ENCODE results near the gene CYRIA.

The CYRIA gene

DNA sequence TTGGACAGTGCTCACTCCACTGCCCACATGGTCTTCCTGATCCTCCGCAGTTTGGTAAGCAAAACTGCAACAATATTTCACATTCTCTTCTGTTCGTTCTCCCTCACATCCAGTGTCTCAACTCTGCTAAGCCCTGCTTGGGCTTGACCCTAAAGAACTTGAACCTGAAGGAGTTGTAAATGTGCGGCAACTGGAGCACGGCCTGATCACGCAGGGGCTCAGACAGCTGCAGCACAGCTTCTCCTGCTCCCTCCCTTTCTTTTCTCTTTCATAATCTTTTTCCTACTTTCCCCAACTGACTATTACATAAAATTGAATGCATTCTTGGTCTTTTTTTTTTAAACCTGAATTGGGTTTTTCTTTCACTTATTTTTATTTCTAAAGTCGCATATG lies 10.2 kb downstream of the CYRIA start:
- in situ Hi-C loops (cut with HindIII; ENCODE audit: low sequenced_read_pairs) = no loop called here
- no peak overlapping the region for H3K4me3 ChIP-seq (ENCODE audit: low read depth, low read length)
- TF ChIP-seq, protein P1, sequence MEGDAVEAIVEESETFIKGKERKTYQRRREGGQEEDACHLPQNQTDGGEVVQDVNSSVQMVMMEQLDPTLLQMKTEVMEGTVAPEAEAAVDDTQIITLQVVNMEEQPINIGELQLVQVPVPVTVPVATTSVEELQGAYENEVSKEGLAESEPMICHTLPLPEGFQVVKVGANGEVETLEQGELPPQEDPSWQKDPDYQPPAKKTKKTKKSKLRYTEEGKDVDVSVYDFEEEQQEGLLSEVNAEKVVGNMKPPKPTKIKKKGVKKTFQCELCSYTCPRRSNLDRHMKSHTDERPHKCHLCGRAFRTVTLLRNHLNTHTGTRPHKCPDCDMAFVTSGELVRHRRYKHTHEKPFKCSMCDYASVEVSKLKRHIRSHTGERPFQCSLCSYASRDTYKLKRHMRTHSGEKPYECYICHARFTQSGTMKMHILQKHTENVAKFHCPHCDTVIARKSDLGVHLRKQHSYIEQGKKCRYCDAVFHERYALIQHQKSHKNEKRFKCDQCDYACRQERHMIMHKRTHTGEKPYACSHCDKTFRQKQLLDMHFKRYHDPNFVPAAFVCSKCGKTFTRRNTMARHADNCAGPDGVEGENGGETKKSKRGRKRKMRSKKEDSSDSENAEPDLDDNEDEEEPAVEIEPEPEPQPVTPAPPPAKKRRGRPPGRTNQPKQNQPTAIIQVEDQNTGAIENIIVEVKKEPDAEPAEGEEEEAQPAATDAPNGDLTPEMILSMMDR (IDR thresholded peaks at IDR 0.05; ENCODE audit: low read depth, low read length) = no peak
- DNase-seq (ENCODE audit: low read depth, low spot score) = no peak

DNA sequence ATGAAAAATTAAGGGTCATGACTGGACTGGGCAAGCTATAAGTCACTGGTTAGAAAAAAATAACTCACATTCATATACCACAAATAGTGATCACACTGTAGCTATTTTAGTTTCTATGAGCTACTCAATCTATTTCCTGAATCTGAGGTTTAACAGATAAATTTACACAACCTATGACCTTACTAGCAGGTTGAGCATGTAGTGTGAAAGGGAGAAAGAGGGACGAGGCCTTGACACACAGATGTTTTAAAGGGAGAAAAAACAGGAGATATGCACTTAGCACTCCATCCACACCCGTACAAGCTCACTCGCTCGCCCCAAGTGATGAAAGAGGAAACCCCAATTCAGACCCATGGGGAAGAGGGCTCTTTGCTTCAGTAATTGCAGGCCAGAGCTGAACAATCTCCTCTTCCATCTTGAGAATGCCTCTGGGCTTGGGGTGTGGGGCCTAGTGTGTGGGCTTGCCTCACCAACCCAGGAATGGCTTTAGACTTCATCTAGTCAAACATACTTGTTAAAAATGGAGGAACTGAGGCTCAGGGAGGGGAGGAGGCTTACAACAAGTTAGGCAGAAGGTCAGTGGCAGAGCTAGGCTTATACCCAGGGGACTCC lies 10.7 kb downstream of the CYRIA start:
- in situ Hi-C loops (cut with HindIII; ENCODE audit: low sequenced_read_pairs) = no loop called here
- no peak overlapping the region for H3K4me3 ChIP-seq (ENCODE audit: low read depth, low read length)

DNA sequence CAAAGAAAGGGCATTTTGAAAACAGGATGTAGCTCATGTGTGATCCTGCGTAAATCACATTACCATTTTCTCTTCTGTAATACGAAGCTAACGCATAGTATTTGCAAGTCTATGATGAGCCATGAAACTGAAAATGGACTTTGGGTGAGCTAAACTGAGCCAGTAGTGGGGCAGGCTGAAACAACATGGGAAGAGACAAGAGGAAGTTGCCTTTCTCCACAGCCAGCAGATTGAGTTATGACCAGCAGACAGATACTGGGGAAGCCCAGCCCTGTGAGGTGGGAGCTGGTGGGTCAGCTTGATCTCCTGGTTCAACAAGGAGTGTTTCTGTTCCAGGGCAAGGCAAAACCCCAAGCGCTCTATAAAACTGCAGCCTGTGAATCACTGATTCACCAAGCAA lies 11.8 kb downstream of the CYRIA start:
- DNase-seq (ENCODE audit: low read depth, low spot score) = no peak
- H3K4me3 ChIP-seq (ENCODE audit: low read depth, low read length) = no peak overlapping the region
- in situ Hi-C loops (cut with HindIII; ENCODE audit: low sequenced_read_pairs) = no loop called here
- TF ChIP-seq, protein P1 (IDR thresholded peaks at IDR 0.05; ENCODE audit: low read depth, low read length) = no peak

More for the DNA sequence above, 10.7 kb downstream of the CYRIA start:
- TF ChIP-seq, protein P1 (IDR thresholded peaks at IDR 0.05; ENCODE audit: low read depth, low read length) = no peak
- no peak for DNase-seq (ENCODE audit: low read depth, low spot score)

DNA sequence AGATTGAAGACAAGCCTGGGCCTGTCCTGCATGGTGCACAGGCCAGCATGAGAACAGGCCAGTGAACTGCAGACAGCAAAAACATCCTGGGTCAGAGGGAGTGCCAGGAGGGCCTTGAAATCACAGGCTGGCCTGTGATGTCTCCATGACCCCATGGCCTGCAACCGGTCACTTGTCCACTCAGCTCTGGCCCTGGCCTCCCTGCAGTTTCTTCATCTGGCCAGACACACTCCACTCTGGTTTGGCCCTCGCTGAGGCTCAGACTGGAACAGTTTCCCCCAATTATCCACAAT lies 12.6 kb downstream of the CYRIA start:
- in situ Hi-C loops (cut with HindIII; ENCODE audit: low sequenced_read_pairs) = no loop called here
- TF ChIP-seq, protein P1 (IDR thresholded peaks at IDR 0.05; ENCODE audit: low read depth, low read length) = no peak
- no peak overlapping the region for H3K4me3 ChIP-seq (ENCODE audit: low read depth, low read length)
- DNase-seq (ENCODE audit: low read depth, low spot score) = no peak

DNA sequence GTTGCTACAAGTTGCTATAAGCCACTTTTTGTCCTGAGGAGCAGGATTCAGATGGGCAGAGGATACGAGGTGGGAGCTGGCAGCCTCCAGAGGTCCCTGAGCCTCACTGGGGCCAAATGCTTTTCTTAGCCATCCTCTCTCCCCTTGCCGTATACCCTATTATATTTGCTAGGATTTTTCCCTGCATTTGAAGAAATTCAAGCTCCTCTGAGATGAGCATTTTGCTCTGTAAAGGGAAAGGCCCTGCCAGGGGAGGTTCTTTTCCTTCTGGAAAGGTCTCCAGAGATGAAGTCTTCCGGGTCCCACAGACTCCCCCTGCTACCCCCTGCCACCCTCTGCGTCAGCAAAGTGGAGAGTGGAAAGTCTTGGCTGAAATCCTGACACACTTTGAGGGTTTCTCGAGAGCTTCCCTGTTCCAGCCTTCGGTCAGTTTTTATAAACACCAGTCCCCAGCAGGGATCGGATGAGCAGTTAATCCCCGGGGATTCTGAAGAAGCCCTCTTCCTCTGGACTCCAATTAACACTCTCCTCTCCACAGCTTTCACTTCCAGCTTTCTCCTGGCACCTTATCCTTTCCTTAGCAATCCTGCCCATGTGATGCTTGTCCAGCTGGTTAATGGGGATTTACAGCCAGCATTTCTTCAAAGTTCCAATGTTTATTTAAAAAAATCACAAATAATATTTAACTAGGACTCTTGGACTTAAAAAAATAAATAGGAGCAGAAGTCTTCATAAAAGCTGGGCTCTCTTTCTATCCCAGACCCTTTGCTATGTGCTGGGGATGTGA lies 13.1 kb downstream of the CYRIA start:
- TF ChIP-seq, protein P1 (IDR thresholded peaks at IDR 0.05; ENCODE audit: low read depth, low read length) = no peak
- DNase-seq (ENCODE audit: low read depth, low spot score) = peak; percentile 90
- in situ Hi-C loops (cut with HindIII; ENCODE audit: low sequenced_read_pairs) = no loop called here

DNA sequence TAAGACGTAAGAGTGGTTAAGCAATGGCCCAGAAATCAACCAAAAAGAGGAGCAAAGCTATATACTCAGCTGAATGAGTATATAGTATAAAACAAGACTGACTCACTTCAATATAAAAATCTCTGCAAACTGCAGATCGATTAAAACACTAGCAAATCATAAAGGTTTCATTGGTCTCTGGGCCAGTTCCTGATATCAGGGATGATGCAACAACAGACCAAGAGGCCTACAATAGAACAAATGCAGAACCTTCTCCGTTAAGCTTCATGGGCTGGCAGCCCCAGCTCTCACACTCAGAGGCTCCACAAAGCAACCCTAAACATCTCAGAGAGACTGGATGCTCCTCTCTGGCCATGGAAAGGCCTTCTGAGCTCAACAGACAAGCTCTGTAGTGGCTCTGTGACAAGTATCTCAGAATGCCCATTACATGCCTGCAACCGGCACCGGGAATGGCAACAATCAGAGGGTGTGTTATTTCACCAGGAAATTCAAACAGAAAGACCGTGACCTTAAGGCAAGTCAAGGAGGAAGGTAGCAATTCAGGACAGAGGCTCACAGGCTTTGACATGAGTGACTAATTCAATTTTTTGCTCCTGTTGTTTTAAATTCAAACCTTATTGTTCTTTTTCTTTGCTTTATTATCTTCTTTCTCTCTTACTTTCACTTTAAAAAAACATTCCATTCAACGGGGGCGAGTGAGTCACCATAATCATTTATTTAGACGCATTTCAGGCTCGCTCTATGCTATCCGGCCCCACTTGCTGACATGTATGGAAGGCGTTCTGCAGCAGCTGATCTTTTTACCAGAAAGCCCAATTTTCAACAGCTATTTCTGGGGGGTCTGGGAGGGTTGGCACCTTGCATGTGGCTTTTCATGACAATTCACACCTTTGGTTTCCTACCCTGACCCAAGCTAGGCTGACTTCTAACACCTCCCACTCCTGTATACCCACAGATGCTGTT lies 15.1 kb downstream of the CYRIA start:
- TF ChIP-seq, protein P1 (IDR thresholded peaks at IDR 0.05; ENCODE audit: low read depth, low read length) = no peak
- H3K4me3 ChIP-seq (ENCODE audit: low read depth, low read length) = peak overlapping the region; percentile 6
- in situ Hi-C loops (cut with HindIII; ENCODE audit: low sequenced_read_pairs) = no loop called here
- DNase-seq (ENCODE audit: low read depth, low spot score) = peak; percentile 87

More for the DNA sequence above, 13.1 kb downstream of the CYRIA start:
- H3K4me3 ChIP-seq (ENCODE audit: low read depth, low read length) = no peak overlapping the region
